GM19397 (cell line): Measurements from ENCODE around the gene ASIC2.

Experiments used
- ATAC-seq: cut with Tn5 transposase; IDR thresholded peaks from one replicate; pipeline ENCODE4 v1.9.1; 2021; ENCODE audit warnings: mild to moderate bottlenecking, moderate library complexity; ENCODE audit not compliant: unreplicated experiment

ASIC2 gene

GRCh38 chr17:33039874-33040273, 253.2 kb downstream of the ASIC2 start:
- no peak for ATAC-seq

DNA sequence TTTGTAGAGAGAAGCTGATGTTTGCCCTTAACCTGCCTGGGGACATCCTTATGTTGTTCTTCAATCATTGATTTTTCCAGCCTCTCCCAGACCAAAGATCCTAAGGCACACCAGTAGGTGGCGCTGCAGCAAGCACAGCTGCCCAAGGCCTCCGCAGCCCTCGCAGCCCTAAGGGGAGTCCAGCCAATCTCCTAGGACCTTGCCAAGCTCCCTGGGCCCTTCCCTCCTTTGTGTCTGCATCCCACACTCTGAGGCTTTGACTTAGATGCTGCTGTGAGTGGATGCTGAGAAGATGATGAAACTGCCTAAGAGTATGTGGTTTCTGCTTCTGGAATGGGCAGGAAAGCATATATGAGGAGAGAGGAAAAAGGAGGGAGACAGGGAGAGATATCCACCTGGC, 254.4 kb downstream of the ASIC2 start:
- no peak for ATAC-seq

DNA sequence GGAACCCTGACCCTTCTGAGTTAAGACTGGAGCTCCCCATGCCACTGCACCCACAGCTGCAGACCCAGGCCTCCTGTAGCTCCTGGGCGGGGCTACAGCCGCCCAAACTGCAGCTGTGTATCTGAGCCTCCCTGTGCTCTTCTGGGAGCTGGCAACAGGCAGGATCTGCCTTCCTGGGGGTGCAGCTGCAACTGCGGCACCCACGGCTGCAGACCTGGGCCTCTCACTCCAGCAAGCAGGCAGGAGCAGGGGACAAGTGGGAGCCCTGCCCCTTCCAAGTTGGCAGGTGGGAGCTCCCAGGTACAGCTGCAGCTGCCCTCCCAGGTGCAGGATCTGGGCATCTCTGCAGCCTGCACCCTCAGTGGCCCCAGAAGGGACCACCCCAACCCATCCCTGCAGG, 259.9 kb downstream of the ASIC2 start:
- ATAC-seq = no peak

DNA sequence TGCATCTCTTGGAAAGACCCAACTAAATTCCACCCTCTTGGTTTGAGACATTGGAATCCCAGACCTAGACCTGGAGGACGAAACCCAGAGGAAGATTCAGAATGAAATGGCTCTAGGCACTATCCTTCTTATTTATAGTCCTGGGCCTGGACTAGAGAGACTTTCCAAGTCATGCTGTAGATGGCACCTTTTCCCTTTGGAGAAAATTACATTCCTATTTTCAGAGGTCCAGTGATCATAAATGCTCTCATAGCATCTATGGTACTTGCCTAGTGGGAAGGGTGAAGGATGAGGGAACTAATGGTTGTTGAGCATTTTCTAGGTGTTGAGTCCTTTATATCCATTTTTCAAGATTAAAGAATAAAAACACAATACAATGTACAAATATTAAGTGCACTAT, 264.3 kb downstream of the ASIC2 start:
- no peak for ATAC-seq

DNA sequence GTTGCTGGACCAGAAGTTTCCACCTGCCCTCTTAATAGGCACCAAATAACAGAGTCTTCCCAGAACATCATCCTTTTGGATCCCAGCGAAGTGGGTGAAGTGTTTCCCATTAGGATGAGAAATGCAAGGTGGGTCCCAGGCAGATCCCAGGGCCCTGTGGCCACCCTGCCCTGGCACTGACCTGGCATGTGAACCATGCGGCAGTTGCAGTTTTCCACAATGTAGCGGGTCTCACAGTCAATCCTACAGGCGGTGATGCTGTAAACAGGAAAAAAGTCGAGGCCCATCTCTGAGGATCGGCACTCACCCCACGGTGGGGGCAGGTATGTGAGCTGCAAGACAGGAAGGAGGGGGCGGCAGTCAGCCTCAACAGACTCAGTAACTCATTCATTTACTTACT, 265.0 kb downstream of the ASIC2 start:
- no peak for ATAC-seq

- ATAC-seq = no peak
Observed at GRCh38 chr17:33024688-33025486, 268.2 kb downstream of the ASIC2 start.

GRCh38 chr17:33023790-33024189, 269.3 kb downstream of the ASIC2 start:
- ATAC-seq = no peak

DNA sequence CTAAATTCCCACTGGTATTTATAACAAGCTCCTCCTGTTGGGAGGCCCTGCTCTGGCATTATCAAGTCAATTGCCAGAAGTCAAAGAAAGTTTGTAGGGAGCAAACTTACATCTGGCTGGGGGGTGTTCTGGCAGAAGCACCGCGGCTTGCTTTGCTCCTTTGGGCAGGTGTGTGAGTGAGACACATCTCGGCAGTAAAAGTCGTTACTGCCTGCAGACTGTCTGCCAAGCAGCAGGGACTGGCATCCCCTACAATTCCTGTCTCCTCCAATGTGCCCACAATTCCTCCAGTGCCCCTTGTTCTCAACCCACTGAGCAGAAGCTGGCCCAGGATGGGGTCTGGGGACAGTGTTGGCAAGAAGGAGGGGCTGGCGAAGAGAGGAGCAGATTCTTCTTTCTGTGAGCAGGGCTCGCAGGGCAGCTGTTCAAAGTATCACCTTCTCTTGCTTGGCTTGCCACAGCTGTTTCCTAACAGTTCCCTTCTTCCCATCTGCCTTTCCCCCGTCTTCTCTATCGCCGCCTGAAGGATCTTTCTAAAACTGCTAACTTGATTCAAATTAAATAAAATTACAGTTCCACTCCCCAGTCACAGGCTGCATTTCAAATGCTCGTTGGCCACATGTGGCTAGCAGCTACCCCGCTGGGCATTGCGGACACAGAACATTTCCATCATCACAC, 271.2 kb downstream of the ASIC2 start:
- no peak for ATAC-seq

GRCh38 chr17:33019161-33019890, 273.8 kb downstream of the ASIC2 start:
- ATAC-seq = no peak

GRCh38 chr17:33017366-33017765, 275.7 kb downstream of the ASIC2 start:
- no peak for ATAC-seq

GRCh38 chr17:33016920-33017319, 276.2 kb downstream of the ASIC2 start:
- no peak for ATAC-seq

DNA sequence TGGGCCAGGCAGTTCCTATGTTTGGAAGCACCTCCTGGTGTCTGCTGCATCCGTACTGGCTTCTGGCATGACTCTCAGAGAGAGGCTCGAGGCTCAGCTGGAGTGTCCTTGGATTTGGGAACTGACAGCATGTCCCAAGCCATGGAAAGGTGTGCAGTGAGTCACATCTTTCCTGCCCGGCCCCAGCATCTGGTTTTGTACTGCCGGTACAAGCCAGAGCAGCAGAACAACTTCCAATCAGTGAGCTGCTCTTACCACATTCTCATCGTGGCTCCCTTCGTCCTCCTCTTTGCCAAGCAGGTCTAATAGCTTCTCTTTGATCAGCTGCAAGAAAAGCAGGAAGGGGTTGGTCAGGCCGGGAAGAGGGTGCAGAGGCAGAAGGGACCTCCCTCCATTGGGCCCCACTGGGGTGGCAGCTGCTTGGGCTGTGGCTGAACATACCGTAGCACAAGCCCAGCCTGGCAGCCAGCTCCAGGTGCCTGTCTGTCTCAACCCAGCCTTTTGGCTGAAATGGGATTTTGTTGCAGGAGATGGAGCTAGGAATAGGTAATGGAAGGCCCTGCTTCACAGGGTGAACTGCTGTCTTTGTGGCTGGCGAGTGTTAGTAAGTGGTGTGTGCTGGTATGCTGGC, 277.3 kb downstream of the ASIC2 start:
- ATAC-seq = no peak

GRCh38 chr17:33014751-33015150, 278.3 kb downstream of the ASIC2 start:
- ATAC-seq = no peak

- no peak for ATAC-seq
Observed at GRCh38 chr17:33013596-33014375, 279.3 kb downstream of the ASIC2 start.

- no peak for ATAC-seq
Observed at GRCh38 chr17:33012522-33013033, 280.5 kb downstream of the ASIC2 start.

GRCh38 chr17:33009636-33010035, 283.5 kb downstream of the ASIC2 start:
- no peak for ATAC-seq

DNA sequence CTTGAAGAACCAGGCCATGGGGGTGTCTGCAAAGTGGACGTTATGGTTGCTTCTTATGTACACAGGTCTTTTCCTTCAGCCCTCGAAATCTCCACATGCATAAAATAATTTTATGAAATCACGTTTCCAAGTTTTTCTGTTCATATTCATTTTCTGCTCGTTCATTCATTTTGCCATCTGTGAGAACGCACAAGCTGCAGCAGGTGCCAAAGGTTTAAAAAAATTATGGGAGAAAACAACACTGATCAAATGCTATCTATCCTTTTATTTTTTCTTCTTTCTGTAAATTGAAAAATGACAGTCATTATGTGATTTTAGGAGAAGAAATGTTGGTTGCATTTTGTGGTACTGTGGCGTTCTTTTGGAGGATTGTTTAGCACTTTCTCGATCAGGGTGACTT, 285.9 kb downstream of the ASIC2 start:
- no peak for ATAC-seq

DNA sequence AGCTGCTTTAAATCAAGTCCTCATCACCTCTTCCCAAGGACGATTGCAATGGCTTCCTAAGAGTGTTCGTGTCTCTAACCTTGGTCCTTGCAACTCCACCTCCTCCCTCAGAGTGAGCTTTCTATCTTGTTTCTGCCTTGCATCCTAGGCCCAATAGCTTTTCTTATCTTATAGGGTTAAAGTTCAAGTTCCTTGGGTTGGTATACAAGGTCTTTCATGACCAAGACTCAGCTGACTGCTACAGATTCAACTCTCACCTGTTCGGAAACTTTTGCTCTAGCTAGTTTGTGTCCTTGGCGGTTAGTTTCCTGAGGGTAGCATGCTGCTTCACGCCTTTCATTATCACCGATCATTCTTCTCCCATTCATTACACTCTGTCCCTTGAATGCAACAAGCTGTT, 290.8 kb downstream of the ASIC2 start:
- ATAC-seq = no peak

DNA sequence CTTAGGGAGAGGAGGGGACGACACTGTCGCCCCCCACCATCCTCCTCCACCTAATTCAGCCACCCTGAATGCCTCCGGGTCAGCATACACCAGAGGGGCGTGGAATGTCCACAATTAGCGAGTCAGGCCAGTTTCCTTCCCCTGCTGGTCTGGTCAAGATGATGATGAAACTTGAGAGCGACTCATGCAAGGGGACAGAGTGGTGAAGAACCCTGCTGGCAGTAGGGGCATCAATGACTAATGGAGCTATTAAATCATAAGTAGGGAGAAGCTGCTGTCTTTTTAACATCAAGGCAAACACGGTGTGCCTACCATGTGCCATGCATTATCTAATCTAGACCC, 294.2 kb downstream of the ASIC2 start:
- ATAC-seq = no peak

DNA sequence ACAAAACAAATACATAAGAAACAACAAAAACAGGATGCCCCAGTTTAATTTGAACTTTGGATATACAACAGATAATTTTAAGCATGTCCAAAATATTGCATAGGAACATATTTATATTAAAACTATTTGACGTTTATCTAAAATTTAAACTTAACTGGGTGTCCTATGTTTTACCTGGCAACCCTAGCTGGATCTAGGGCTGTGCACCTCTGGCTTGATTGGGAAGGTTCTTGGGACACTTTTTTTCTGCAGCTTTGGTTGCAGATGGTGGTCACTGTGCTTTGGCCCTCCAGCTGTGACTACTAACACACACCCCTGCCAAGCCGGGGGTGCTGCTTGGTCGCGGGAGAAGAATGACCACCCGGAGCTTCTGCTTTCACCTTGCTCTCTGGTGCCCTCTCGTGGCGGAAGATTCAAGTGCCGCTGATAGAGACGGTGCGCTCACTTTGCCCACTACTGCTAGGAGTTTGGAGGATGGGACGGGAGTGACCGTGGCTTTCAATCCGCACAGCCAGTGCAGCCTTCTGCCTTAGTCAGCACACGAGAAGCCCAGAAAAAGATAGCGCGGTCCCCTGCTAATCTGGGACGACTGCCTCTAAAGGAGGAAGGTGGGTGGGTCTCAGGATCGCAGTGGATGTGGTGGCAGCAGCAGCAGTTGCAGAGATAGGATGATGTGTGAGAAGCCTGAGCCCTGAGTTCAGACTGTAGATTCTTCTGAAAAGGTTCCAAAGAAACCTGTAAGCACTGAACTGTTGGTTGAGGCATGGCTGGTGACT, 294.8 kb downstream of the ASIC2 start:
- ATAC-seq = no peak
